Cardiac muscle cell (in vitro differentiated cells and primary cell): ENCODE measurements around the gene NUDT14. TPM values are rescaled to one million over a fixed set of nuclear protein-coding genes. Genes with fewer than 3 reads are reported as not detected.

ENCODE experiments used
- DNase-seq, 2 donors: peaks; one replicate each; pipeline versions ENCODE4 v3.0.0 to v3.0.0-alpha.2; 2010 to 2017; ENCODE audit warnings: low read depth in 1 of 2, low spot score in 1 of 2
- H3K27ac ChIP-seq: fragments of 200-600 bp; sonication (generic); 2 replicates; pipeline ENCODE4 v1.5.1; 2016
- H3K27me3 ChIP-seq: fragments of 200-600 bp; sonication (generic); 2 replicates; pipeline ENCODE4 v1.6.0; 2016; ENCODE audit warnings: control low read depth
- H3K36me3 ChIP-seq: fragments of 200-600 bp; sonication (generic); 2 replicates; pipeline ENCODE4 v1.5.1; 2016; ENCODE audit warnings: control low read depth
- H3K4me1 ChIP-seq: fragments of 200-600 bp; sonication (generic); 2 replicates; pipeline ENCODE4 v1.8.1; 2017; ENCODE audit warnings: low read depth, mild to moderate bottlenecking, mixed run types
- H3K4me3 ChIP-seq: fragments of 200-600 bp; sonication (generic); 2 replicates; pipeline ENCODE4 v1.5.1; 2016; ENCODE audit warnings: mild to moderate bottlenecking
- H3K9me3 ChIP-seq: fragments of 200-600 bp; sonication (generic); 2 replicates; pipeline ENCODE4 v1.5.1; 2017; ENCODE audit warnings: low read depth, mild to moderate bottlenecking, control low read depth
- CTCF ChIP-seq: IDR thresholded peaks from 2 replicates; pipeline ENCODE4 v1.5.1; 2012; ENCODE audit warnings: low read depth, mild to moderate bottlenecking, low read length
- polyA plus RNA-seq: library from polyadenylated mRNA; unstranded; fragments of >200 nt; fragmentation: Nextera tagmentation; extraction: Ambion mirVana; gene quantifications from 2 replicates; pipeline ENCODE4 v1.2.1, GENCODE V29; 2016
- total RNA-seq: library from RNA; depleted of rRNA; stranded (reverse); fragments of >200 nt; gene quantifications from 2 replicates; pipeline ENCODE4 v1.2.3, GENCODE V29; 2016

Gene NUDT14
- total and polyA plus RNA-seq, 2 experiments from 2014 or later: 41.3 to 64.3 TPM

- H3K4me3 ChIP-seq: no peak overlapping the region
- H3K27ac ChIP-seq: no peak overlapping the region
- H3K36me3 ChIP-seq: no peaks in the 10 kb centered on the region
- no peaks in the 10 kb centered on the region for H3K4me1 ChIP-seq
- DNase-seq: no peak
- no peaks in the 10 kb centered on the region for H3K27me3 ChIP-seq
- H3K9me3 ChIP-seq: no peaks in the 10 kb centered on the region
- TF ChIP-seq CTCF: no peak
Observed at GRCh38 chr14:105136401-105137322, 44.5 kb downstream of the NUDT14 start.

GRCh38 chr14:105135700-105136395, 45.3 kb downstream of the NUDT14 start:
- Histone ChIP-seq H3K27me3 (no peaks in the 10 kb centered on the region), H3K4me1 (no peaks in the 10 kb centered on the region), H3K9me3 (peaks cover 2% of the 10 kb centered on the region), H3K36me3 (no peaks in the 10 kb centered on the region), H3K27ac (no peak overlapping the region), H3K4me3 (no peak overlapping the region)
- no peak for TF ChIP-seq CTCF
- no peak for DNase-seq

GRCh38 chr14:105132921-105133654, 48.0 kb downstream of the NUDT14 start:
- no peak overlapping the region for H3K27ac ChIP-seq
- no peak for TF ChIP-seq CTCF

GRCh38 chr14:105131241-105131640, 49.9 kb downstream of the NUDT14 start:
- TF ChIP-seq CTCF: no peak
- Histone ChIP-seq H3K9me3 (peaks cover 2% of the 10 kb centered on the region), H3K27me3 (no peaks in the 10 kb centered on the region), H3K4me1 (no peaks in the 10 kb centered on the region), H3K27ac (no peak overlapping the region), H3K36me3 (no peaks in the 10 kb centered on the region), H3K4me3 (no peak overlapping the region)
- no peak for DNase-seq

More at GRCh38 chr14:105132921-105133654, 48.0 kb downstream of the NUDT14 start:
- H3K4me1 ChIP-seq: no peaks in the 10 kb centered on the region
- no peaks in the 10 kb centered on the region for H3K27me3 ChIP-seq
- peaks cover 2% of the 10 kb centered on the region for H3K9me3 ChIP-seq
- no peak overlapping the region for H3K4me3 ChIP-seq
- no peak for DNase-seq
- no peaks in the 10 kb centered on the region for H3K36me3 ChIP-seq

DNA sequence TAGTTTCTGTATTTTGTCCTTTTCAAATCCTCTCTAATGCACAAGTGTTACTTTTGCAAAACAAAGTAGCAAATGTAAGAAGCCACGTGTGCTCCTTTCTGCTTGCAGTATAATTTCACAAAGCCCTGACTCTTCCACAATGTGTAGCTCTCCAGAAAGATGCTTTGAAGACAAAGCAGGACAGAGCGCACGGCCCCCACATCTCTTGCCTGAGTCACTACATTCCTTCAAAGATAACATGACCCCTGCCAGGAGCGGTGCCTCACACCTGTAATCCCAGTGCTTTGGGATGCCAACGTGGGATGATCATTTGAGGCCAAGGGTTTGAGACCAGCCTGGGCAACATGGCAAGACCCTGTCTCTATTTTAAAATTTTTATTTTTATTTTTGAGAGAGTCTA, 53.1 kb downstream of the NUDT14 start:
- Histone ChIP-seq H3K4me3 (no peak overlapping the region), H3K27me3 (peaks cover 4% of the 10 kb centered on the region), H3K4me1 (no peaks in the 10 kb centered on the region), H3K27ac (no peak overlapping the region), H3K36me3 (no peaks in the 10 kb centered on the region), H3K9me3 (peaks cover 2% of the 10 kb centered on the region)
- DNase-seq: peak in 1 of 2 donors; percentile 6
- TF ChIP-seq CTCF: no peak
